CD8-positive, alpha-beta memory T cell (primary cell): ENCODE data around the gene RNFT2. TPM values are rescaled to one million over a fixed set of nuclear protein-coding genes. Genes with fewer than 3 reads are reported as not detected.
A peak's percentile ranks its signal among the peaks of the same experiment; 100 is the strongest.
"Not testable (repeated sequence)": the region's sequence is repeated elsewhere in the genome, so short reads cannot be mapped to it uniquely, and the experiment has no call there.

Experiments
- CTCF ChIA-PET: fragments of 350-600 bp; sonication (Branson Sonifier 250); formaldehyde crosslinking; loops from one replicate; lab custom pipeline; 2021; ENCODE audit warnings: antibody characterized with exemption; lab: Charles Lee
- POLR2A ChIA-PET: fragments of 350-600 bp; sonication (Branson Sonifier 250); formaldehyde crosslinking; loops from one replicate; lab custom pipeline; 2021; ENCODE audit warnings: antibody characterized with exemption; lab: Charles Lee
- DNase-seq, 5 donors: peaks; one replicate each; pipeline versions ENCODE4 v3.0.0 to v3.0.0-alpha.2; 2020 to 2022; ENCODE audit warnings: mixed read lengths in 1 of 5
- H3K27ac ChIP-seq: one replicate; pipeline ENCODE4 v1.7.0; 2013; ENCODE audit warnings: low read depth, mild to moderate bottlenecking, low read length, moderate library complexity
- H3K27me3 ChIP-seq: 2 replicates; pipeline ENCODE4 v1.7.0; 2013; ENCODE audit warnings: low read length, mild to moderate bottlenecking; ENCODE audit not compliant: insufficient read depth, poor library complexity, severe bottlenecking
- H3K36me3 ChIP-seq: 2 replicates; pipeline ENCODE4 v1.7.0; 2013; ENCODE audit warnings: mild to moderate bottlenecking, low read length, moderate library complexity; ENCODE audit not compliant: insufficient read depth
- H3K4me1 ChIP-seq: 2 replicates; pipeline ENCODE4 v1.7.0; 2013; ENCODE audit warnings: mild to moderate bottlenecking, low read length, moderate library complexity; ENCODE audit not compliant: insufficient read depth
- H3K4me3 ChIP-seq: 2 replicates; pipeline ENCODE4 v1.7.0; 2013; ENCODE audit warnings: mild to moderate bottlenecking, low read length
- H3K9me3 ChIP-seq: 2 replicates; pipeline ENCODE4 v1.7.0; 2013; ENCODE audit warnings: mild to moderate bottlenecking, low read length
- H3K27ac Mint-ChIP-seq, 8 donors: one replicate each; pipeline ENCODE4 v1.8.0; 2020 to 2021; ENCODE audit warnings: mixed read lengths in 8 of 8, mild to moderate bottlenecking in 6 of 8, inconsistent platforms in 3 of 8, moderate library complexity in 3 of 8
- H3K27me3 Mint-ChIP-seq, 2 donors: one replicate each; pipeline ENCODE4 v1.8.0; 2020 to 2021; ENCODE audit warnings: mixed read lengths in 2 of 2, mild to moderate bottlenecking in 1 of 2, moderate library complexity in 1 of 2
- H3K36me3 Mint-ChIP-seq, 3 donors: one replicate each; pipeline ENCODE4 v1.8.0; 2020 to 2021; ENCODE audit warnings: mixed read lengths in 3 of 3, inconsistent platforms in 1 of 3, mild to moderate bottlenecking in 1 of 3
- H3K4me1 Mint-ChIP-seq, 3 donors: one replicate each; pipeline ENCODE4 v1.8.0; 2020 to 2021; ENCODE audit warnings: mixed read lengths in 3 of 3, inconsistent platforms in 1 of 3, mild to moderate bottlenecking in 1 of 3
- H3K4me3 Mint-ChIP-seq, 7 donors: one replicate each; pipeline ENCODE4 v1.8.0; 2020 to 2021; ENCODE audit warnings: mixed read lengths in 7 of 7, mild to moderate bottlenecking in 6 of 7, moderate library complexity in 4 of 7, inconsistent platforms in 2 of 7
- H3K9me3 Mint-ChIP-seq, 5 donors: one replicate each; pipeline ENCODE4 v1.8.0; 2020 to 2022; ENCODE audit warnings: mixed read lengths in 5 of 5, mild to moderate bottlenecking in 3 of 5, moderate library complexity in 2 of 5, inconsistent platforms in 1 of 5
- polyA plus RNA-seq: library from polyadenylated mRNA; unstranded; fragments of 300-500 nt; fragmentation: Illumina TruSeq; gene quantifications from one replicate; pipeline ENCODE4 v1.2.3, GENCODE V29; 2021
- total RNA-seq, 2 experiments: library from RNA; stranded (reverse); gene quantifications; one replicate each; pipeline ENCODE4 v1.2.3, GENCODE V29; 2021

RNFT2 gene
- total and polyA plus RNA-seq, 3 experiments from 2014 or later, result 1.8 to 15.8 (median 14.6) TPM

DNA sequence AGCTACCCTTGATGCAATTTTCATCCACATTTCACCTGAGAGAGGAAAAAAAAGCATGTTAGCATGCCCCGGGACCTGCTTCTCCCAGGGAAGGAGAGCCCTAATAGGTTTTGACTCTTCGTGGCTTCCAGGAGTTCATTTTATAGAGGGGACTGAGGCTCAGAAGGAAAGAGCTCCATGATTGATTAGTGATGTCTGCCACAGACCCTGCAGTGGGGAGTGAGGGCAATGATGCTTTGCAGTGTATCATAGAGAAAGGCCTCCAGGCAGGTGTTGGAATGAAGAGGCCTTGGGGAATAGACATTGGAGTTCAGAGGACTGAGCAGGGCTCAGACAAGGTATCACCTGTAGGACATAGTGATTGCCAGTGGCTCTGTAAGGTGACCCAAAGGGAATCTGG, 41.5 kb downstream of the RNFT2 start:
- Histone ChIP-seq H3K4me1 (no peaks in the 10 kb centered on the region), H3K9me3 (no peaks in the 10 kb centered on the region), H3K27me3 (no peaks in the 10 kb centered on the region), H3K27ac (no peak overlapping the region), H3K4me3 (no peak overlapping the region), H3K36me3 (no peaks in the 10 kb centered on the region)
- Mint-ChIP-seq H3K4me1 (no peaks in the 10 kb centered on the region), H3K27me3 (peaks cover 0 to 3% of the 10 kb centered on the region in 2 donors), H3K36me3 (peaks cover 4 to 13% (median 6%) of the 10 kb centered on the region in 3 donors), H3K9me3 (no peaks in the 10 kb centered on the region), H3K4me3 (no peak overlapping the region), H3K27ac (peak overlapping the region in 1 of 8 donors; percentile 10)
- DNase-seq, result no peak
- POLR2A ChIA-PET, result no interaction called here
- CTCF ChIA-PET, result no interaction called here

DNA sequence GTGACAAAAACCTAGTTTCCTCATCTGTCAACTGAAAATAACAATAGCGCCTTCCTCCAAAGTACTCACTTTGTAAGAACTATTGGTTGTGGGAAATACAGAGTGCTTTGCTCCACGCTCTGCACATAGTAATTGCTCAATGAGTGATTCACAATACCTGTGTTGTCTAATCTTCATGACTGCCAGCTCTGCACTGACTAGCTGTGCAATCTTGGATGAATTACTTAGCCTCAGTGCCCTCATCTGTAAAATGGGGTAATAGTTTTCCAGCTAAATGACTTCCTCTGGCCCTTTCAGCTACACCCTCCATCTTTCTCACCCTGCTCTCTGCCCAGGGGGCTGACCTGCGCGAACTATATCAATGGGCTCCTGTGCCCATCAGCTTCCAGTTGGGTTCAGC, 42.8 kb downstream of the RNFT2 start:
- Mint-ChIP-seq H3K4me3 (no peak overlapping the region), H3K9me3 (no peaks in the 10 kb centered on the region), H3K27ac (no peak overlapping the region), H3K27me3 (peaks cover 0 to 3% of the 10 kb centered on the region in 2 donors), H3K36me3 (peaks cover 4 to 13% (median 7%) of the 10 kb centered on the region in 3 donors), H3K4me1 (no peaks in the 10 kb centered on the region)
- H3K4me1 ChIP-seq, result no peaks in the 10 kb centered on the region
- no peak for DNase-seq
- ChIA-PET CTCF (no interaction called here), POLR2A (no interaction called here)
- no peaks in the 10 kb centered on the region for H3K36me3 ChIP-seq
- H3K9me3 ChIP-seq, result no peaks in the 10 kb centered on the region
- H3K27me3 ChIP-seq, result no peaks in the 10 kb centered on the region
- H3K4me3 ChIP-seq, result no peak overlapping the region
- no peak overlapping the region for H3K27ac ChIP-seq

DNA sequence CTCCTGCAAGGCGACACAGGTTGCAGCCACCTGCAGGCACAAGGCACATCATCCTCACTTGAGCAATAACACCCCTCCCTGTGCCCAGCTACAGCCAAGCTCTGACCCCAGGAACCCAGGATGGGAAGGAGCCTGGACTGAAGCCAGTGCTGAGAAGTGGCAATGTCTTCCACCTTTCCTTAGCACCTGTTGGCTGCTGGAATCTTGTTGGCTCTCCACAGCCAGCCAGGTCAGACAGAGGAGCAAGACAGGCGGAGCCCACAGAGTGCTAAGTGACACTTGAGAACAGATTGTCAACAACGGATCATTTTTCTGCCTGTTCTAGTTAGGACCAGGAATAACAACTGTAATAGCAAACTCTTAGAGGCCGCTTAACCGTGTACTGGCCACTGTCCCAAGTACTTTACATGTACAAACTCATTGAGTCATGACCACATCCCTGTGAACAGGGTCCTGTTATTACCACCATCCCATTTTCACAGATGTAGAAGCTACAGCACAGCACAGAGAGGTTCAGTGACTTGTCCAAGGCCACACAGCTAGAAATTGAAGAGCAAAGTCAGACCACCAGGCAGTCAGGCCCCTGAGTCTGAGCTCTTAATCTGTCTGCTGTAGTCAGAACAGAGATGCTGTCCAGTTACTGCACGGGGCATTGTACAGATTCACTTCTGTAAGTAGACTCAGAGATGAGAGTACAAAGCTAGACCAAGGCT, 45.6 kb downstream of the RNFT2 start:
- no peaks in the 10 kb centered on the region for H3K36me3 ChIP-seq
- H3K9me3 Mint-ChIP-seq, result no peaks in the 10 kb centered on the region
- DNase-seq, result no peak
- H3K4me1 Mint-ChIP-seq, result no peaks in the 10 kb centered on the region
- no peak overlapping the region for H3K4me3 ChIP-seq
- peaks cover 0 to 3% of the 10 kb centered on the region in 2 donors for H3K27me3 Mint-ChIP-seq
- H3K4me1 ChIP-seq, result no peaks in the 10 kb centered on the region
- CTCF ChIA-PET, result no interaction called here
- H3K4me3 Mint-ChIP-seq, result no peak overlapping the region
- H3K27me3 ChIP-seq, result no peaks in the 10 kb centered on the region
- POLR2A ChIA-PET, result no interaction called here
- H3K27ac Mint-ChIP-seq, result no peak overlapping the region
- H3K27ac ChIP-seq, result no peak overlapping the region
- no peaks in the 10 kb centered on the region for H3K9me3 ChIP-seq
- peaks cover 12 to 18% (median 14%) of the 10 kb centered on the region in 3 donors for H3K36me3 Mint-ChIP-seq

DNA sequence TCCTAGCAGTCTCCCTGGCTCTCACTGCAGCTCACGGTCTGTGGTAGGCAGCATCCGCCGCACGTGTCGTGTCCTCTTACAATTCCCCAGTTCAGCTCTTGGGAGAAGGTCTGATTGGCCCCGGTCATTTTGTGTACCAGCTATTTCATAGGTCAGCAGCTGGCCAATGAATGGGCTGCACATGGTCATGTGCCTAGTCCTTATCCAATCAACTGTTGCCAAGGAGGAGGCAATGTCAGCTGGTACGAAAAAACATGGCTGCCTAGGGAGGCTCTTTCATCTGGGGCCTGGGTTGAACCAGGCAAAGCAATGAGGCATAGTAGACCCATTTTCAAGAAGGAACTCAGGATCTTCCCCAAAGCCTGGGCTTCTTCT, 46.1 kb downstream of the RNFT2 start:
- peaks cover 12 to 18% (median 14%) of the 10 kb centered on the region in 3 donors for H3K36me3 Mint-ChIP-seq
- DNase-seq, result no peak
- H3K4me1 Mint-ChIP-seq, result no peaks in the 10 kb centered on the region
- no peaks in the 10 kb centered on the region for H3K9me3 ChIP-seq
- no peak overlapping the region for H3K4me3 ChIP-seq
- no peaks in the 10 kb centered on the region for H3K9me3 Mint-ChIP-seq
- H3K27ac Mint-ChIP-seq, result no peak overlapping the region
- H3K4me3 Mint-ChIP-seq, result no peak overlapping the region
- H3K27ac ChIP-seq, result no peak overlapping the region
- ChIA-PET CTCF (no interaction called here), POLR2A (no interaction called here)
- H3K27me3 Mint-ChIP-seq, result peaks cover 0 to 3% of the 10 kb centered on the region in 2 donors
- H3K4me1 ChIP-seq, result no peaks in the 10 kb centered on the region
- no peaks in the 10 kb centered on the region for H3K27me3 ChIP-seq
- H3K36me3 ChIP-seq, result no peaks in the 10 kb centered on the region

DNA sequence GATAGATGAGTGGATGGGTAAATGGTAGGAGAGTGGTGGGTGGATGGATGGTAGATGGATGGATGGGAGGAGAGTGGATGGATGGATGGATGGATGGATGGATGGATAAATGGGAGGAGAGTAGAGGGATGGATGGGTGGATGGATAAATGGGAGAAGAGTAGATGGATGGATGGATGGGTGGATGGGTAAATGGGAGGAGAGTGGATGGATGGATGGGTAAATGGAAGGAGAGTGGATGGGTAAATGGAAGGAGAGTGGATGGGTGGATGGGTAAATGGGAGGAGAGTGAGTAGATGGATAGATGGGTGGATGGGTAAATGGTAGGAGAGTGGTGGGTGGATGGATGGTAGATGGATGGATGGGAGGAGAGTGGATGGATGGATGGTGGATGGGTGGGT, 51.4 kb downstream of the RNFT2 start:
- H3K27me3 Mint-ChIP-seq, H3K36me3 ChIP-seq, CTCF ChIA-PET: not testable (repeated sequence)

DNA sequence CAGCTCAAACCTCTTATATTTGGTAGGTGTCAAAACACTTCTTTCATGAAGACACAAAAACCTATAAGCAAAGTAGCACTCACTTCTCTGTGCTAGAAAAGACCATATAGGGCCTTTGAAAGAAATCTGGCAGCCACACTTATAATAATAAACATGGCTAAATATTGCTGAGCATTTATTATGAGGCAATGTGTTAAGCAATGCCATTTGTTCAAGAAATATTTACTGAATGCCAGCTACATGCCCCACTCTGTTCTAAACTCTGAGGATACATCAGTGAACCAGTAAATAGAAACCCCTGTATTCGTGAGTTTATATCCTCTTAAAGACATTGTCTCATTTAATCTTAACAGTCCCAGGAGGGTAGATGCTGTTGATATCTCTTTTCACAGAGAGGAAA, 52.0 kb downstream of the RNFT2 start:
- H3K27ac Mint-ChIP-seq, result no peak overlapping the region
- H3K4me3 ChIP-seq, result no peak overlapping the region
- H3K4me1 Mint-ChIP-seq, result no peaks in the 10 kb centered on the region
- H3K27me3 ChIP-seq, result no peaks in the 10 kb centered on the region
- ChIA-PET CTCF (no interaction called here), POLR2A (no interaction called here)
- DNase-seq, result no peak
- no peaks in the 10 kb centered on the region for H3K9me3 ChIP-seq
- no peaks in the 10 kb centered on the region for H3K27me3 Mint-ChIP-seq
- no peak overlapping the region for H3K4me3 Mint-ChIP-seq
- H3K36me3 ChIP-seq, result no peaks in the 10 kb centered on the region
- no peaks in the 10 kb centered on the region for H3K4me1 ChIP-seq
- H3K27ac ChIP-seq, result no peak overlapping the region
- peaks cover 6 to 9% (median 8%) of the 10 kb centered on the region in 3 donors for H3K36me3 Mint-ChIP-seq
- H3K9me3 Mint-ChIP-seq, result no peaks in the 10 kb centered on the region

More for the DNA sequence above, 51.4 kb downstream of the RNFT2 start:
- H3K27ac ChIP-seq, H3K9me3 ChIP-seq, H3K4me1 ChIP-seq, H3K27me3 ChIP-seq, POLR2A ChIA-PET, H3K9me3 Mint-ChIP-seq, H3K4me1 Mint-ChIP-seq, H3K4me3 Mint-ChIP-seq, H3K4me3 ChIP-seq, DNase-seq, H3K27ac Mint-ChIP-seq: not testable (repeated sequence)
- peaks cover 6 to 10% (median 8%) of the 10 kb centered on the region in 3 donors for H3K36me3 Mint-ChIP-seq

DNA sequence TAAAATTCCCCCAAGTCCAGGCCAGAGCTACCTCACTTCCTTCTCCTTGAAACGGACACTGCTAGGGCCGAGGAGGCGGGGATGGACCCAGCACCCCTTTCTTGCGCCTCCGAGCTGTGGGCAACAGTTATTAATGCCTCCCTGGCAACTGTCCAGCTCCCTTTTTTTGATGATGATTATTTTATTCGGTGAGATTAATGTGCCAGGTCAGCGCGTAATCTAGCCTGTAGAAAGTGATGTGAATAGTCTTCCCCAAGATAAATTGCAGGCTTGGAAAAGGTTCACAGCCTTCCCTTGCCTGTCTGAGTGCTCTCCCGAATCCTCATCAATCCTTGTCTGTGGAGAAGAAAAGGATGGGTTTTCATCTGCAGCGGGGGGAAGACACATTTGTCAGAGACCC, 54.3 kb downstream of the RNFT2 start:
- Histone ChIP-seq H3K4me3 (no peak overlapping the region), H3K9me3 (no peaks in the 10 kb centered on the region), H3K4me1 (no peaks in the 10 kb centered on the region), H3K27me3 (no peaks in the 10 kb centered on the region), H3K36me3 (no peaks in the 10 kb centered on the region), H3K27ac (no peak overlapping the region)
- POLR2A ChIA-PET, result no interaction called here
- no peak for DNase-seq
- no peaks in the 10 kb centered on the region for H3K9me3 Mint-ChIP-seq
- no peak overlapping the region for H3K27ac Mint-ChIP-seq
- no peak overlapping the region for H3K4me3 Mint-ChIP-seq
- no peaks in the 10 kb centered on the region for H3K27me3 Mint-ChIP-seq
- CTCF ChIA-PET, result no interaction called here
- peaks cover 0 to 2% (median under 1%) of the 10 kb centered on the region in 3 donors for H3K36me3 Mint-ChIP-seq
- H3K4me1 Mint-ChIP-seq, result no peaks in the 10 kb centered on the region

DNA sequence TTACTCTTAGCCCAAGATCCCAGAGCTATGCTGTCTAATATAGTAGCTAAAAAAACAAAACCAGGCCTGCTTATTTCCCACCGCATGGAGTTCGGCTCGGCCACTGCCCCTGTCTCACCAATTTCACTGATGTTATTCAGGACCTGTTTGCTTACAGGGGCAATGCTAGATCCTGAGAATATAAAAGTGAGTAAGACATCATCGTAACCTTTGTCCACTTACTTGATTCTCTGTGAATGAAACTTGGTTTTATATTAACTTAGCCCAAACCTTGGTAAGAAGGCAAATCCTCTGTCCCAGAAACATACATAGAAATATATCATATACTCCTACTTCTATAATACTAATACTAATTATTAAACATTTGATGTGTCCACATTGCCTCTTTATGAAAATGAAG, 56.6 kb downstream of the RNFT2 start:
- Histone ChIP-seq H3K27ac (no peak overlapping the region), H3K36me3 (no peaks in the 10 kb centered on the region), H3K4me3 (no peak overlapping the region), H3K9me3 (no peaks in the 10 kb centered on the region), H3K4me1 (no peaks in the 10 kb centered on the region), H3K27me3 (no peaks in the 10 kb centered on the region)
- Mint-ChIP-seq H3K27ac (no peak overlapping the region), H3K4me3 (no peak overlapping the region), H3K4me1 (no peaks in the 10 kb centered on the region), H3K9me3 (peaks cover 8 to 14% (median 14%) of the 10 kb centered on the region in 5 donors), H3K36me3 (peaks cover 0 to 18% (median 4%) of the 10 kb centered on the region in 3 donors), H3K27me3 (no peaks in the 10 kb centered on the region)
- ChIA-PET POLR2A (no interaction called here), CTCF (no interaction called here)
- no peak for DNase-seq
